SK-MEL-5 (cell line): ENCODE results near the gene ANKRD26. TPM values are rescaled to one million over a fixed set of nuclear protein-coding genes. Genes with fewer than 3 reads are reported as not detected.
A peak's percentile ranks its signal among the peaks of the same experiment; 100 is the strongest.
"Not testable (repeated sequence)": the region's sequence is repeated elsewhere in the genome, so short reads cannot be mapped to it uniquely, and the experiment has no call there.

Source experiments
- DNase-seq: peaks from one replicate; pipeline ENCODE4 v3.0.0-alpha.2; 2016; ENCODE audit warnings: low read depth, low spot score
- in situ Hi-C: cut with HindIII; loops from 2 replicates; pipeline ENCODE4 v1.10.0; 2016; ENCODE audit warnings: low sequenced_read_pairs, high pct_unique_total_duplicates, low pct_unique_long_range_greater_than_20kb
- polyA plus RNA-seq, 2 experiments: library from polyadenylated mRNA; depleted of rRNA; stranded (reverse); fragments of >200 nt; gene quantifications; 2 replicates each; pipeline ENCODE4 v1.2.3, GENCODE V29; 2015
- total RNA-seq: library from RNA; depleted of rRNA; stranded (reverse); fragments of >200 nt; shearing (Covaris generic); gene quantifications from 2 replicates; pipeline ENCODE4 v1.2.3, GENCODE V29; 2014; rRNA removed

The ANKRD26 gene
- 6.7 and 6.9 TPM in 2 replicates for total RNA-seq
- 2.1 and 3.8 TPM in 2 replicates for polyA plus RNA-seq (2015; cell fraction: cytosol; rRNA removed)
- polyA plus RNA-seq (2015; cell fraction: nucleus; rRNA removed): 12.5 and 16.4 TPM in 2 replicates

DNA sequence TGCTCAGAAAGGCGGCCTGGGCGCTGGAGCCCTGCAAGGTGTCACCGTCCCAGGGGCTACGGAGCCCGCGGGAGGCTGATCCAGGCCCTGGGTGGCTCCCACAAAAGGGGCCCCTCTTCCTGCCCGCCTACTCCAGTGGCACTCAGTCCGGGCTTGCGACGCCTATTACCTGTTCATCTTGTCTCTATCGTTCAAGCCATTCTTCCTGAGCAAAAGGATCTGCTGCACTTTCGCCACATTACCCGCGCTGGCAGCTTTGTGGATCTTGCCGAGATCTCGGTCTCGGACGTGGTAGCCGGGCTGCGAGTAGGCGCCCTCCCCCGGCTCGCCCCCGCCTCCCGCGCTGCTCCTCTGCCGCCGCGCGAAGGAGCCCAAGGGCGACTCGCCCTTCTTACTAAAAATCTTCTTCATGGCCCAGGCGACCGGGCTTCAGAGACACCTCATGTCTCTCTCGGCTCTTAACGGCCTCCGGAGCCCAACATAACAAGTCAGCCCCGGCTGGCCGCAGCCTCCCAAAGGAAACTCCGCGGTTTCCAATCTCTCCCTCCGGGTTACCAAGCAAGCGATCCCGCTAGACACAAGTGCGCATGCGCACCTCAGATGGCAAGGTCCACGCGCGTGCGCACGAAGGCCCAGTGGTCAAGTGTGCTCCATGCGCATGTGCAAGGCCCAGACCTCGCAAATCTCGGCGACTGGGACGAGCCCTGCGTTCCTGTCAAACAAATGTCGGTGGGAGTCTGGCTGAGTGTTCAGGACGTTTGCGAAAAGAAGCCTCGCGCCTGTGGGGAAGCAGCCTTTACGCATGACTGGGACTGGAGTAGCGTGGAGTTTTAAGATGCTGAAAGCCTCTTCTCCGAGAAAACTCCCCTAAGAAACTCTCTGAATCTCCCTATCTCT is at the start of gene ANKRD26:
ANKRD26 (minus strand) TSS at position 579 of the 897 bp plus-strand sequence; CDS start at position 411, 168 bp downstream.
- in situ Hi-C loops: no loop called here
- DNase-seq: peak; percentile 95

DNA sequence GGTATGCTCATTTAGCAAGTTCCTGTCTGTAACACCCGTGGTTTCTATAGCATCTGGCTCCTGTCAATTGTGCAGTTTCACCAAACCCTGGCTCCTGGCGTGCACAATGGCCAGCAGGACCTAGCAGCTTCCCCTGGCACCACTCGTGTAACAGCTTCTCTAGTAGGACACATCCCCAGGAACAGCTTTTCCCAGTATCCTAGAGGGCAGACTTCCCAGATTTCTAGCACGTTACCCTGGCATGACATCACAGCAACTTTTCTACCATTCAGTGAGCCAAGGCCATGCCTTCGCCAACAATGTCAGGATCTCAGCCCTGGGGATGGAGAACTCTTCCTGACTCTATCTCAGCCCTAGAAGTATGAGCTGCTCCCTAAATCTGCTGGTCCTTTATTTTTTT is 47.4 kb upstream of the ANKRD26 start:
- DNase-seq: no peak
- in situ Hi-C loops: no loop called here

DNA sequence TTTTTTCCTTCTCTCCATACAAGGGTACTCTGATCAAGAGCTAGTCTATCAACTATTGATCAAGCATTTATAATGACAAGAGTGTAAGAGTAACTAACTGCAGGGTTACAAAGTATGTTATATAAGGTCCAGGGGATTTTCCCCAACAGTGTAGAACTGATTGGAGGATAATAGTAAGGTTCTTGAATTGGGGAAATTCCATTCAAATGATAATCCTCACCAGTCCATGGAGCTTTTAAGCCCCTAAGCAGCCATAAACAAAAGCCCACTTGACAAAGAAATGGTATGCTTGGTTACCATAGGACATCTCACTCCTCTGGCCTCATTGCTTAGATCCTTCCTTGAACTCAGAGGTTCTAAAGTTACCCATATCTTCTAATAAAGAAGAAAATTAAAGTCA is 45.6 kb upstream of the ANKRD26 start:
- in situ Hi-C loops: no loop called here
- no peak for DNase-seq

DNA sequence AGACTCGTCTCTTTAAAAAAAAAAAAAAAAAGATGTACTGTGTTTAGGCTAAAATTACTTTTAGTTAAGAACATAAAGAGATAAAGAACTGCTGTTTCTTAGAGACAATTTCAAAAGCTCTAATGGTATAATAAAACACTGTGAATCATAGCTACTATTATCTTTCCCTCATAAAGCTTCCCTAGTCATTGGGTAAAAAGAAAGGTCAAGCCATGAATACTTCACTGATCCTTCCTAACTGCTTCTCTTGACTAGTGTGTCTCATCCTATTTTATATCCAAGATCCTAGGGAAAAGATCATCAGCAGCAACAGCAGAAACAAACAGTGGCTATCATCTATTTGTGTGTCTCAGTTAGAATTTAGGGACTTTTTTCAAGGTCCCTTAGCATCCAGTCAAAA is 43.4 kb upstream of the ANKRD26 start:
- in situ Hi-C loops: no loop called here
- peak; percentile 37 for DNase-seq

DNA sequence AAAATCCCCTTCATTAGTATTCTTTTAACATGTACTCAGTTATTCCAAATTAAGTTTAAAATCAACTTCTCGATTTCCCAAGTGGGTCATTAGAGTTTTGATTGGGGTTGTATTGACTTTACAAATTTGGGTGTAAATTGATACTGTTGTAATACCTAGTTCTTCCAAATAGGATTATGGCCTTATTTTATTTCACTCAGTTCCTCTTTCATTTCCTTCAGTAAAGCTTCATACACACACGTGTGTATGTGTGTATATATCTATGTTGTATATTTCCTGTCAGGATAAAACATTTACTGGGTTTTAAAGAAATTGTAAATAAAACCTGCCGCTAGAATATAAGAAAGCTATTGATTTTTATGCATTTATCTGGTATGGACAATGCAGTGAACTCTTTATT is 38.0 kb upstream of the ANKRD26 start:
- in situ Hi-C loops: no loop called here
- no peak for DNase-seq

DNA sequence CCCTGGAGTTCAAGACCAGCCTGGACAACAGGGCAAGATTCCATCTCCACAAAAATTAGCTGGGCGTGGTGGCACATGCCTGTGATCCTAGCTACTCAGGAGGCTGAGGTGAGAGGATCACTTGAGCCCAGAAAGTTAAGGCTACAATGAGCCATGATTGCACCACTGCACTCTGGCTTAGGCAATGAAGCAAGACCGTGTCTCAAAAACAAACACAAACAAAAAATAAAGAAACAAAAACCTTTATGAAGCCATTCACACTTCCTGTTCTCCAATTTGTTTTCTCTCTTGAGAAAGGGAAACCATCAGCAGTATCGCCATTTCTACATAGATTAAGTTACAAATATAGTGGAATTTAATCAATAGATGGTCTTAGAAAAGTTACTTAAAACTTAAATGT is 34.1 kb upstream of the ANKRD26 start:
- no peak for DNase-seq
- in situ Hi-C loops: no loop called here

DNA sequence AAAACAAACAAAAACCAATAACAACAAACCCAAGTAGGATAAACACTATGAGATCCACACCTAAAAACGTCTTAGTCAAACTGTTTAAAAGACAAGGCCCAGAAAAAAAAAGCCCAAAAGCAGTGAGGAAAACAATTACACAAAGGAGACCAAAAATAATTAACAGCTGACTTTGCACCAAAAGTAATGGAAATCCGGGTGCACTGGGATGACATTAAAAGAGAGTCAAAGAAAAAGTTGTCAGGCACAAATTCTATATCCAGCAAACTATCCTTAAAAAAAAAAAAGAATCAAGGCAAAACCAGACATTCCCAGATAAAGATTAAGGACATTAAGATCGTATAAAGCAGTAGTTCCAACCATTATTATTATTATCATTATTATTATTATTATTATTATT is 7.9 kb upstream of the ANKRD26 start:
- in situ Hi-C loops: no loop called here

DNA sequence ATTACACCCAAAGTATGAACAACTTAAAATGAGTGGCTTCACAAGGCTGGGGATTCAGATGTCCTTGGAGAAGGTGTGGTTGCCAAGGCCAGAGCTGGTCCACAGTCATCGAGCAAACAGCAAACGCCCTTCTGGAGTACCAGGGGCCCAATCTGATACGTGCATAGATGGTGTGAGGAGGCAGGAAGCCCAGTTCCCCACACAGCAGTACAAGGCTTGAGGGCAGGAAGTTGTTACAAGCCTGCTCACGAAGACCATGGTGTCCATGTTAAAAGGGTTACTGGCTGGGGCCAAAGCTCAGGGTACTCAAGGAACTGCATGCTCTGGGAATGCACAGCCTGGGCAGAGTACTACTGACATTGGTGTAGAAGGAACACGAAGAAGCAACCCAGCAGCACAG is 4.6 kb upstream of the ANKRD26 start:
- no peak for DNase-seq
- in situ Hi-C loops: no loop called here

More for the DNA sequence above, 7.9 kb upstream of the ANKRD26 start:
- no peak for DNase-seq

DNA sequence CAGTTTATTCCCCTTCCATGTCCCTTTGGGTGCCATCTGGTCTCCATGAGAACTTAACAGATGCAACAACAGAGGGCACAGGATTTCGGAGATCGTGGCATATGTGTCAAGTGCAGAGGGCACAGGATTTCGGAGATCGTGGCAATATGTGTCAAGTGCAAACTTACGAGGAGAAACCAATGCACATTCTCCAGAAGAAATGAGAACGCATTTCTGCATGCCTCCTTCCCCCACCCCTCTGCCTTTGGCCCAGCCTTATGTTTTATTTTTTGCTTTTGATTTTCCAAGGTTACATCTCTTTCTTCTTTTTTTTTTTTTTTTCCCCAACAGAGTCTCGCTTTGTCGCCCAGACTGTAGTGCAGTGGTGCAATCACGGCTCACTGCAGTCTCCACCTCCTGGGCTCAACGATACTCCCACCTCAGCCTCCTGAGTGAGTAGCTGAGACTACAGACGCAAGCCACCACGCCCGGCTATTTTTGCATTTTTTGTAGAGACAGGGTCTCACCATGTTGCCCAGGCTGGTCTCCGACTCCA is 586 bp upstream of the ANKRD26 start:
- DNase-seq: no peak
- in situ Hi-C loops: no loop called here

DNA sequence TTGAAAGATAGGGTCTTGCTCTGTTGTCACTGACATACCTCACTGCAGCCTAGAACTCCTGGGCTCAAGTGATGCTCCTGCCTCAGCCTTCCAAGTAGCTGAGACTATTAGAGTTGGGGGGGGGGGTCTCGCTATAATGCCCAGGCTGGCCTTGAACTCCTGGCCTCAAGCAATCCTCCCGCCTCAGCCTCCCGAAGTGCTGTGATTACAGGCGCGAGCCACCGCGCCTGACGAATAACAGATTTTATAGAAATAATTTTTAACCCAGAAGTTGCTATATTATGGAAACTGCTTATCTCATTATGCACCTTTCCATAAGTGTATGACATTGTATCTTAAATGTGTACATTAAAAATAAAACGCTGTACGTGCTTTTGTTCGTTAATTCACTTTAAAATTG is 846 bp downstream of the ANKRD26 start:
- in situ Hi-C loops: no loop called here
- no peak for DNase-seq

DNA sequence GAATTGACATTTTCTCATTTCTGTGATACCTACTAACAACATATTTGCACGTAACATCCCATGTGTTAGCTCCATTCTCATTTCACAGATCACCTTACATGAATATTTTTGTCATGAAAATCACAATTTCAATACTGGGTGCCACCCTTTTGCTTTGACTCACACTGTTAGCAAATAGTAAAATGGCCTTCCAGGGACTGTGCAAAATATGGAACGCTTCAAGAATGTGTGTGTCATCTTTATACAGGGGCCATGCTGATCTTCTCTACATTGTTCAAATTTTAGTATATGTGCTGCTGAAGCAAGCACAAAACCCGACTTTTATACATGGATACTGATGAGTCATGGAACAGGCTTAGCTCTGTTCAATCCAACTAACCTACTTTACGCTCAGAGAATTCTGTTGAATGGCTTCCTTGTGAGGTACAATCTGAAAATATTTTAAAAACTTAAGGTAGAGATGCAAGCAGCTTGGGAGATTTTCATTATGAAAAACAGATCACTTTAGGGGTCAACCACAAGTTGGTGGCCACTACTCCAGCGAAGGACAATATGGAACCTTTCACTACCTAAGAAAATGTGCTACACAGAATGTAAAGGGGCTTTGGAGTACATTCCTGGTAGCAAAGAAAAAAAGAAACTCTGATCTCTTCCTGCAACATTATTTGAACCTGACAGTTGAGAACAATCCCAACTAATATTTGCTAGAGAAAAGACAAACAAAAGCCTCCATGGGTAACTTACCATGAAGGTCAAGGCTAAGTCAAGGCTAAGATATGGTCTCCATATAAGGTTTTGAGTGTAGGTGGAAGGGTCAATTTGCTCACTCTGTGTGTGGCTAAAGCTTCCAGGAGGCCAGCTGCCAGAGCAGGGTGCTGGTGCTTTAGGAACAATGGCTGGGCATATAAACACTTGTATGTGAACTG is 11.9 kb downstream of the ANKRD26 start:
- no peak for DNase-seq
- in situ Hi-C loops: no loop called here

DNA sequence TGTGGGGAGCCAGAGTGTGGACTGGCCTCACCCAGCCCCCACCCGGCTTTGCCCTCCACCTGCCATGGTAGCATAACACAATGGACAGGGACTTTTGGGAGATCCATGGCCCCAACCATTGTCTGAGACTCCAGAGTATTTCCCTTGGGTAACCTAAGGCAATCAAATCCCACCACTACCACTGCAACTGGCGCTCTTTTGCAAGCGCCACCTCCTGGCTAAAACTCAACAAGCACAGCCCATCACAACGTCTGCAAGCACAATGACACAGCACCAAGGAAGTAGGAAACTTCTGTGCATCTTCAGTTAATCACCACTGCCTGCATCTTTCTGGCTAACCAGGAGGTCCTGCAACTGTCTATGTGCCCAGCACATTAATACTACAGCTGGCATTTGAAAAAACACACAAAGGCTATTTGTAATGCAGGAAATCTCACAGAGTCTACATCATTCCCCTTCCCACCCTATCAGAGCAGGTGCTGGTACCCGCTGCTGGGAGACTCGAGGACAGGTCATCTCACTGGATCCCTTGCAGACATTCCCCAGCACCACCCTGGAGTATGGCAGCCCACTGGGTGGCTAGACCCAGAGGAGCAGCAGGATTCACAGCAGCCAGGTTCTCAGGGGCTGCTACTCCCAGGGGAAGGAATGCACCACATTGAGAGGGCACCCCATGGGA is 27.7 kb downstream of the ANKRD26 start:
- DNase-seq: no peak
- in situ Hi-C loops: no loop called here

DNA sequence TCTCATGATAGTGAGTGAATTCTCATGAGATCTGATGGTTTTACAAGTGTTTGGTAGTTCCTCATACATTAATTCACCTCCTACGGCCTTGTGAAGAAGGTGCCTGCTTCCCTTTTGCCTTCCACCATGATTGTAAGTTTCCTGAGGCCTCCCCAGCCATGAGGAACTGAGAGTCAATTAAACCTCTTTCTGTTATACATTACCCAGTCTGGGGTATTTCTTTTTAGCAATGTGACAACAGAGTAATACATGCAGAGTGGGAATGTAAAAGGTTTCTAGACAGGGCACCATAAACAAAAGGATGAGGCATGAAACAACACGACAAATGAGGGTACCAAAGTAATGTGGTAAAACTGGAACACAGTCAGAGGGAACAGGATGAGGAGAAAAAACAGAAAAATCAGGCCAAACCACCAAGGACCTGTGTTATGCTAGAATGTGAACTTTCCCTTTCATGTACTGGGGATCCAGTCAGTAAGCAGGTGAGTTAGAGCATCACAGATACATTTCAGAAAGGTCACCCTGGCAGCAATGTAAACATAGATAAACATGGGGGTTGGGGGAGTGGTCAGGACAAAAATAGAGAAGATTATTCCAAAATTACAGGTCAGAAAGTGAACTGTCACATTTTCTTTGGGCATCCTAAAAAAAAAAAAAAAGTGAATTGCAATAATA is 31.9 kb downstream of the ANKRD26 start:
- no peak for DNase-seq
- in situ Hi-C loops: no loop called here

DNA sequence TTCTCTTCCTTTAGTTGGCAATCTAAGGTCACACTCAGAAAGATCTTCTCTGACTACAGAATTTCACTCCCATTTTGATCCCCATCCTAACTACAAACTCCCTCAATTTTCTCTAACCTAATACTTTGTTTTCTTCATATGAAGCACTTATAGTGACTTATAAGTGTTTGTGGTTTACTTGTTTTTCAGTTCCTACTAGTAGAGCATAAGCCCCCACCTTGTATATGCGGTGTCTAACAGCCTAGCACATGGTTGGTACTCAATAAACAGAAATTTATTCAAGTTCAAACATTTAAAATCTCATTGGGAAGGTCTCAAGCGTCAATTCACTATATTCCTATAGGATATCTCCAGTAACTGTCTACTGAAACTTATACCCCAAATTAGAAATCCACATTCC is 35.2 kb downstream of the ANKRD26 start:
- DNase-seq: no peak
- in situ Hi-C loops: no loop called here

DNA sequence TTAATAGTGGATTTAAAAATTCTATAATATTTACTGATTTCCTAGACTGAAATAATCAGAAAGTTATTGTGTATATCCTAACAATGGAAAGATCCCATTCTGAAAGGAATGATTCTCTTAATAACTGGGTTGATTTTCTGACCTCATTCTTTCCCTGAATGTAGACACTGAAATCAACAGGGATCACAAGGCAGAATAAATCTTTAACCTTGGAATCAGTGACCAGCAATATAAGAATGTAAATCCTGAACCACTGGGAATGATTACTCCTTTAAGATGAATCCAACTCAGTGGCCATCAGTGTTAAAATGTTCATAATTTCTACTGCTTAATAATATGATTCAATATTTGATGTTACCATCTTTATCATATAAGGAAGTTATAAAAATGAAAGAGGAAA is 47.6 kb downstream of the ANKRD26 start:
- in situ Hi-C loops: no loop called here
- no peak for DNase-seq

DNA sequence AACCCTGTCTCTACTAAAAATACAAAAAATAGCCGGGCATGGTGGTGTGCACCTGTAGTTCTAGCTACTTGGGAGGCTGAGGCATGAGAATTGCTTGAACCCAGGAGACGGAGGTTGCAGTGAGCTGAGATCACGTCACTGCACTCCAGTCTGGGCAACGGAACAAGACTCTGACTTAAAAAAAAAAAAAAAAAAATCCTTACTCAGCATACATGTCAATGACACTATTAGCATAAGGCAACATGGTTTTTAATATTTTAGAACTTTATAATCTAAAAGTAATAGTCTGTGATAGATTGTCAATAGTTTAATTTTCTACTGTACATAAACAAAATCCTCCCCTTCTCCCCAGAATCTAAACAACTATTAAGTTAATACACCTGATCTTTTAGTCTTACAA is 55.0 kb downstream of the ANKRD26 start:
- in situ Hi-C loops, DNase-seq: not testable (repeated sequence)

DNA sequence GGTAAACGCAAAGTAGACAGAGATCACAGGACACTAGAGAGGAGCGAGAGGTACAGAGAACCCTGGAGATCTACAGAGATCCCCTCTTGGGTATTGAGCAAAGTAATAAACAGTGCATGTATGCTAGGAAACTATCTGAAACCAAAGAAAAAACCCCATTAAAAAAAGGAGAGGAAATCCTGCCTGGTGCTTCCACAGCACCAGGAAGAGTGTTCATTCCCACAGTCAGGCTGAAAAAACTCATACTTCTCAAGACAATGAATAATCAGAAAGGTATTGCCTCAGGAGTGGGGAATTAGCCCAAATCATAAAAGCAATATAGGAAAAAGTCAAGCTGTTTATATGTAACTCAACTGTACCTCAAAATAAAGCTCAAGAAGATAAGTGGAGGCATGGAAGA is 59.1 kb downstream of the ANKRD26 start:
- in situ Hi-C loops: no loop called here
- DNase-seq: no peak
